Kidney glomerular epithelial cell (primary cell): ENCODE data around the gene MRPS35.

ENCODE experiments used
- DNase-seq: peaks from one replicate; lab custom pipeline; 2025; lab: John Stamatoyannopoulos, UW

Gene MRPS35

DNA sequence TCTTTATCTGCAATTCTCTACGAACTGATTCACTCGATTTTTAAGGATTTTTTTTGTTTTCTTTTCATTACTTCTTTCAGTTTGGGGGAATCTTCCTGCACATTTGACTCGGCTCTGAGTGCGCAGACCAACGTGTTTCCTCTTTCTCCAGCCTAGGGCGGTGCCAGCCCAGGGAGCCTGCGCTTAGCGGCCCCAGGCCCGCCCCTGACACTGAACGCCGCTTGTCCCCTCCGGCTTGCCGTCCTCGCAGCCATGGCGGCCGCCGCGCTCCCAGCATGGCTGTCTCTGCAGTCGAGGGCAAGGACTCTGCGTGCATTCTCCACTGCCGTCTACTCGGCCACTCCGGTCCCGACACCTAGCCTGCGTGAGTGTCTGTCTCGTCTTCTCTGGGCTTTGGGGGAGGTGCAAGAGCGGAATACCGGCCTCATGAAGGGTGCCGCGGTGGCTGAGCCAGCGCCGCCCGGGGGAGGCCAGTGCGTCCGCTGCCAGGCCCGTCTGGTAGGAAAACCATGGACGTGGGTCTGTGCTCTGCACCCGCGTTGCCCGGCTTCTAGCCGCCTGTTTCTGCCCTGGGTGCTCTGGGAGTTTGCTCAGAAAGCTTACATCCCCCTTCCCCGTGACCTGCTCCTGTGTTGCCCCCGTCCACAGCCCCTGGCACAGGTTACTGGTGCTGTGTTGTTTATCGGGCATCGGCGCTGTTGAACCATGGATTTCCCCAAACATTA, at the start of gene MRPS35:
Gene MRPS35 (plus strand): TSS at position 241 of the 725 bp plus-strand sequence. CDS start 12 bp downstream, at position 253.
- peak; percentile 93 for DNase-seq

DNA sequence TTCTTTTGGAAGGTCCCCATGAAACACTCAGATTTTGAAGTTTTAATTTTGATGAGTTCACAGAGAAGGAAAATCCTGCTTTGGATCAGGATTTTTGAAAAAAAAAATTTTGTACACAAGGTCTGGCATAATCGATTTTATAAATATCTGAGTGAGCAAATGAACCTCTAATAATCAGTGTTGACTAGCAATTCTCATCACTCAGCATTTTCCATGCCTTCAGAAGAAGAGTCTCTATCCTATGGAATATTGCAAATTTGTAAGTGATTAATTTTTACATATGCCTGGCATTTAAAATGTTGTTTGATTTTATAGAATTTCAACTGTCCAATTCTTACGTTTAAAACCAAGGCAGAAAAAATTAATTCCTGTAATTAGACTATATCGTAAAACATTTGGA, 44.9 kb upstream of the MRPS35 start:
- DNase-seq: no peak

DNA sequence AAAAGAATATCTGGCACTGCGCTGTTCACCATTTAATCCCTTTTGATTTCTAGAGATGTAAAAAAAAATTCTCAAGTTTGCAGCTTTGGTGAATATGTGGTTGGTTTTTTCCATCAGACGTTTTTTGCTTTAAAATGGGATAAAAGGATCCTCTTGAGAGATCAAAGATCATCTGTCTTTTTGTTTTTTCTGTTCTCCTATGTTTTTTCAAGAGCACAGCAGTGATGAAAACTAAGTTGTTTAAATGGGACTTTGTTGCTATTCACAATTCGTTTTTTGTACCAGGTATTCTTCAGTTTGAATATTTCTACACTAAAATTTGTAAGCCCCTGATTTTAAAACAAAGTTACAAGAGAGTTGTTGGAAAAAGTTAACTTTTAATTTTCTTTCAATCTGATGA, 44.1 kb upstream of the MRPS35 start:
- no peak for DNase-seq

DNA sequence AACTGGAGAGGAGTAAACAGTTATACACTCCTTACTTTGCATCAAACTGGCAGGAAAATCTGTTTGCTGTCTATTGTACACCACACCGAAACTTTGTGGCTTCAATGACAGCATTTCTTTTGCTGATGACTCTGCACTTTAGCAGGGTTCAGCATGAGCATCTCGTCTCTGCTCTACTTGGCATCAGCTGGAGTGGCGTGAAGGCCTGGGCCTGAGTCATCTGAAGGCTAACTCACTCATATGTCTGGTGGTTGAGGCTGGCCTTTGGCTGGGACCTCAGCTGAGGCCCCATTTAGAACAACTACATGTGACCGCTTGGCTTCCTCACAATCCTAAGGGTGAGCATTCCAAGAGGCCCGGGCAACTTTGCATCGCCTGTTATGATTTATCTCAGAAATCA, 43.1 kb upstream of the MRPS35 start:
- DNase-seq: no peak

DNA sequence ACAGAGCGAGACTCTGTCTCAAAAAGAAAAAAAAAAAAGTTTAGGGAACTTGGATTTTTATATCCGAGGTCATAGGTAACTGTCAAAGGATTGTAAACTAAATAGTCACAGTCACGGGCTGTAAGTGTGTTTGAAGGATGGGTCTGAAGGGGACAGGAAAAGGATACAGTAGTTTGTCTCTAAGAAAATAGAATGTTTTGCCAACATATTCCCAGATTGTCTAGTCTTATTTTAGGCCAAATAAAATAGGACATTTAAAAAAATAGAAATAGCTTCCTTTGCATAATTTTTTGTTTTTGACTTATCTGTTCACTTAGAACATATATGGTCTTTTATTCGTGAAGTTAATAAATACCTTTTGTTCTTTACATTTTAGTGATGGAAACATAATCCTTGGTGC, 38.6 kb upstream of the MRPS35 start:
- no peak for DNase-seq

DNA sequence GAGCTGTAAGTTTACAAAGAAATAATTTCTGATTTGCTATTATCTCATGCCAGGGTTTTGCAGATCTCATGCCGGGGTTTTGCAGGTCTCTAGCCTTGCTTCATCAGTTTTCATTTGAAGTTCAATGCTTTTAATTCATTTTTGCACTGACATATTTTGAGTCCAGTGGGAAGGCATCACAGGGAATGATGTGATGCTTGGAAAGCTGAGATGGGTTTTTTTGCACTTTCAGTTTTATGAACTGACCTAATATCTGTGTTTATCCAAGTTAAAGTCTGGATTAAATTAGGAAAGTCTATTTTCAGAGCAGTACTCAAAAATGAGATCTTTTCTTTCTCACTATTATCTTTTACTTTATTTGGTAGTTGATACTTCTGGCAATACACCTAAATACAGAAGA, 38.0 kb upstream of the MRPS35 start:
- DNase-seq: no peak

DNA sequence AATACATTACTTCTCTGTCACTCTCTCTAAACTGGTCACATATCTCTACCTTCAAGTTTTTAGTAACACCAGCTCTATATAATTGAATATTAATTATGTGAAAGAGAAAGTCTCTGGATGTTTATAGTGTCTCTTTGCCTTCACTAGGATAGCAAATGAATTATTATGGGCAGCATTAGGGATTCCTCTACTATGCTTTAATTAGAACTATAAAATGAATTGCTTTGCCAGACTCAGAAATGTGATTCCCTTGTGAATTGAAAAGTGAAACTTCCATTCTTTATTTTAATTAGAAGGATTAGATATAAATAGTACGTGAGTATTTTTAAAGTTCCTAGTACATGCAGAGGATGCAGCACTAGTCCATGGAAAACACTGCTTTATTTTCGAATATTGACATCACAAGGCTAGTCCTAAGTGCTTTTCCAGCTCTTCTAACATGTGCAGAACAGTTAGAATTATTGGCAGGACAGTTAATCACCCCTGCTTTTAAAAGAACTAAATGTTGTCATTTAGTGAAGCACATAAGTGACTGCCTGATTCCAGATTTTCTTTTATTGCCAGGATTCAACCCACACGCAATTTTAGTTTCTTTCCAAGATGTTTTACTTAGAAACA, 37.4 kb upstream of the MRPS35 start:
- DNase-seq: no peak

DNA sequence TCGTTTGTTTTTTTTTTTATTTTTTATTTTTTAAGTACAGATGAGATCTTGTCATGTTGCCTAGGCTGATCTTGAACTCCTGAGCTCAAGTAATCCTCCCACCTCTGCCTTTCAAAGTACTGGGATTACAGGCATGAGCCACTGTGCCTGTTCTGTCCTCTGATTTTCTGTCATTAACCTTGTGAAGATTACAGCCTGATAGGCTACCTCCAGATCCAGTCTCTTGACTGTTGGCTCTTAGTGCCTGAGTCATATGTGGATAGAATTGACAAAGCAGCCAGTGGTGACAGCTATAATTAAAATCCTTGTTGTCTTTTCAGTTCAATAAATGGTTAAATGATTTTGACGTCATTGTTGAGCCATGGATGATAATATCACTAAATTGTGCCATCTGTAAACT, 35.6 kb upstream of the MRPS35 start:
- no peak for DNase-seq

DNA sequence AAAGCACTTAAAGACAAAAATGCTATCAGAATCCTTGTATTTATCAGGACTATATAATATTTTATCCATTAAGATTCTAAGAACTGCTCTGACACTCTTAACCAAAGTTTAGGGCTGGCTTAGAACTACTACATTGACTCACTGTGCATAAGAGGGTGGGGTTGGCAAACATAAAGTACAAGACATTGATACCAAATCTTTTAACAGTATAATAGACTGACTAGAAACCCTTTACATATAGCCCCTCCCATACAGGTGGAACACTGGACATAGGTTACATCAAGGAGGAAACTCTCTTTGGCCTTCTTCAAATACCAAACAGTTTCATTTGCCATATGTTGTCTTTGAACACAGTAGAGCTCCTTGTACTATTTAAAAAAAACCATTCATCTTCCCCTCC, 30.0 kb upstream of the MRPS35 start:
- no peak for DNase-seq

DNA sequence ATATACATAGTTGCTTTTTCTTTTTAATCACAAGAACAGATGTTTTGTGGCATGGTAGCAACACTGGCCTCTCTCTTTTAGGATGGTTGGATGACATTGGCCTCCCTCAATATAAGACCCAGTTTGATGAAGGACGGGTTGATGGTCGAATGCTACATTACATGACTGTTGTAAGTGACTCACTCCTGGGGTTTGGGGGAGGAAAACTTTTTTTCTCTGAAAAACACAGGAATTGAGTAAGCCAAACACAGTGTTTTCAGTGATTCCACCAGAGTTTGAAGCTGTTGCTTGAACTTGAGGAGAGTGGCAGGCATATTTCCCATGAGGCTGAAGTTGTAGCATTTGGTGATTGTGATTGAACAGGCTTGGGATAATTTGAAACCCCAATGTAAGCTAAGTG, 28.1 kb upstream of the MRPS35 start:
- no peak for DNase-seq

DNA sequence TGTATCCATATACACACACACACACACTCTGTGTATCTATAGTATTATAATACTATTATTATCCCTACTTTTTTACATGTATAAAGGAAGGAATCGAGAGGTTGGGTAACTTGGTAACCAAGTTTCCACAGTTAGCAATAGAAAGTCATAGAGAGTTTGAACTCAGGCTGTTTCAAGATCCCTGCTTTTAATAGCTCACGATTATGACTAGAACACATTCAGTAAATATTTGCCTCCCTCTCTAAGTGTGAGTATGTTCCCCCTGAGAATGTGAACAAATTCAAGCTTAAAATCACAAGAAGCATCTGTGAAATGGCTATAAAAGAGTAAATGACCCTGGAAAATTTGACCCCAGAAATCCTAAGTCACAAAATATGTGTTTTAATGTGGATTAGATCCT, 25.4 kb upstream of the MRPS35 start:
- no peak for DNase-seq

DNA sequence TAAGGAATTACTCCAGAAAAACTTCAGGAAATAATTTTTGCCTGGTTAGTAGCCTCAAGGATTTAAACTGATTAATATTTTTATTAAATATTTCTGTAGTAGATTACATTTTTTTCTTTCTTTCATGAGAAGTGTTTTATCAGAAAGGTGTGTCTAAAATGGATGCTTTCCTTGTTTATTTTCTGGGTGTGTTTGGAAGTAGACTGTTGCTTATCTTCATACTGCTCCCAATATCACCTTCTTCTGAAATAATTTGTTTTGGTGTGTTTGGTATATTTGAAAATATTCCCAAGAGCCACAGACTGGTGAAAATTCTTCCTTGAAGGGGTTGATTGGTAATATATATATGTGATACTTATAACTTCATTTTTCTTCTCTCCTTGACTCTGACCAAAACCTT, 24.5 kb upstream of the MRPS35 start:
- no peak for DNase-seq

DNA sequence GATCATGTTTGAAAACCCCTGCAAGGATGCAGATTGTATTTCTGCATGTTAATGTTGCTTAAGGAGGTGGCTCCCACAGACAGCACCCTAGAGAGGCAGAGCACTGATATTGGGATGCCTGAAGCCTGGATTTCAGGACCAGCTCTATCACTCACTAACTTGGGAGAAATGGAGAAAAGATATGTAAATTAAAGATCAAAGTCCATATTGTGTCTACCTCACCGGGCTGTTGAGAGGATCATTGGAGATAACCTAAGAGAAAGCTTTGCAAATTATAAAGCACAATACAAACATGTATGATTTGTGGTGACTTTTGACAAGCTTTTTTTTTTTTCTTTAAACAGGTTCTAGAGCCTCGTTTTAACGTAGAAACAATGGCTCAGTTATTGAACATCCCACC, 22.0 kb upstream of the MRPS35 start:
- no peak for DNase-seq

DNA sequence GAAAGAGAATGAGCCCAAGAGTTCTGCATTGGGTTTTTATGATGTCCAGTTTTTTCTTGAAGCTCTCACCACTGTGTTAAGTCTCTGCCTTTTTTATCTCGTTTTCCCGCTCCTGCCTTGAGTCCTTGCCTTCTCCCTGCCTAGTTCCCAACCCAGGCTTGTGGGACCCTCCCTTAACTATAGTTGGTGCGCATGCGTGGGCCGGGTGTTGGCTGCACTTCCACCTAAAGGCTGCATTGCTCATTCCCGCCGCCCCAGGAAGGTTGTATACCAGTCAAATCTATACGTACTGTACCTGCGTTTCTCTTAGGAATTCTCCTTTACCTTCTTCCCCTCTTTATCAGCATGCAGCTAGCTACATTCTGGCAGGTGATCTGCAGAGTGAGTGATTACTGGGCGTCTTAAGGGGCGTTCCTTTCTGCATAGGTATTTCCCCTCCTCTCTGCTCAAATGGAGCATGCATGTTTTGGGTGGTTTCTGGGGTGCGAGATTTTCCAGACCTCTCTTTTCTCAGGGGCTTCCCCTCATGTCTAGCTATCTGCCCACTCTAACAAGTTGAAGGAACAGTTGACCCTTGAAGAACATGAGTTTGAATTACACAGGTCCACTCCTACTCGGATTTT, 21.0 kb upstream of the MRPS35 start:
- DNase-seq: no peak

DNA sequence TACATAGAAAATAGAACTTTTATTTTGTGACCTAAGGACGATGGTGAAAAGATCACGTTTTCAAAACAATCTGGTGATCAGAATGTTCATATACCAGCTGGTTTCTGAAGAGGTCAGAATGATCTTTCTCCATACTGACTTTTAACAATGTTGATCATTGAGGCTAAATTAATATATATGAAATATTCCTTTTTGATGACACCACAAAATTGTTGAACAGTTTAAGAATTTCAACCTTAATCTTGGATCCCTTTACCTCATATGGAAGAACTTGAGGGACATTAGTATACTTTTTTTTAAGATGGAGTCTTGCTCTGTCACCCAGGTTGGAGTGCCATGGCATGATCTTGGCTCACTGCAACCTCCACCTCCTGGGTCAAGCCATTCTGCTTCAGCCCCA, 17.2 kb upstream of the MRPS35 start:
- DNase-seq: no peak

DNA sequence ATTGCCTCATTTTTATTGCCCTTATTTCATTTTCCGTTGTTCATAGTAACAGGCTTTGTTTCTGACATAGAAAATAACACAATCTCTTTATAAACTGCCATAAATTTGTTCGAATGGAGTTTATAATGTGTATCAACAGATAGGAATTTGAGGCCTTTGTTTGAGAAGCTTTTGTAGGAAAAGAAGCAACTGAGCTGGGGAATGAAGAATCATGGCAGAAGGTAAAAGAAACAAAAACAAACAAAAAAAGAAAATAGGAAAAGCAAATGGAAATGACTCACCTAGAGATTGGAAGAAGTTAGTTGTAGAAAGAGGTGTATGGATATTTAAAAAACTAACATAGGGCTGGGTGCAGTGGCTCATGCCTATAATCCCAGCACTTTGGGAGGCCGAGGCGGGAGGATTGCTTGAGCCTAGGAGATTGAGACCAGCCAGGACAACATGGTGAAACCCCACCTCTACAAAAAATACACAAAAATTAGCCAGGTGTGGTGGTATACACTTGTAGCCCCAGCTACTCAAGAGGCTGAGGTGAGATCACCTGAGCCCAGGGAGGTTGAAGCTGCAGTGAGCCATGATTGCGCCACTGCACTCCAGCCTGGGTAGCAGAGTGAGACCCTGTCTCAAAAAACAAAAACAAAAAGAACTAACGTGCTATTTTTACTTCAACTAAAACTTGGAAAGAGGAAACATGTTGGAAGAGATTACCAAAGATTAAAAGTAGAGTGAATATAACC, 14.9 kb upstream of the MRPS35 start:
- DNase-seq: no peak

DNA sequence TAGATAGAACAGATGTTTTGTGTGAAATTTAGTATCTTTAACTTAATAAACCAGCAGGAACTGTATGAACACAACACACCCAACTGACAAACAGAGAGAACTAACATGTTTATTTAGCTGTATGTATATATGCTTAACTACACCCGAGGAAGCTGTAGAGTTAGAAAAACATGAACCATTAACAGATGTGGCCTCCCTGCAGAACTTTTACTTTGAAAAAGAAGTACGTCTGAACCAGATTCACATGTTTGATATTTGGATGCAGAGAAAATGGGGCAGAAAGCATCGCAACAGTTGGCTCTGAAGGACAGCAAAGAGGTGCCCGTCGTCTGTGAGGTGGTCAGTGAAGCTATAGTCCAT, 14.4 kb upstream of the MRPS35 start, which contains the start of gene REP15:
Gene REP15 (plus strand): TSS at position 155 of the 360 bp plus-strand sequence. CDS start 116 bp downstream, at position 271.
- no peak for DNase-seq

DNA sequence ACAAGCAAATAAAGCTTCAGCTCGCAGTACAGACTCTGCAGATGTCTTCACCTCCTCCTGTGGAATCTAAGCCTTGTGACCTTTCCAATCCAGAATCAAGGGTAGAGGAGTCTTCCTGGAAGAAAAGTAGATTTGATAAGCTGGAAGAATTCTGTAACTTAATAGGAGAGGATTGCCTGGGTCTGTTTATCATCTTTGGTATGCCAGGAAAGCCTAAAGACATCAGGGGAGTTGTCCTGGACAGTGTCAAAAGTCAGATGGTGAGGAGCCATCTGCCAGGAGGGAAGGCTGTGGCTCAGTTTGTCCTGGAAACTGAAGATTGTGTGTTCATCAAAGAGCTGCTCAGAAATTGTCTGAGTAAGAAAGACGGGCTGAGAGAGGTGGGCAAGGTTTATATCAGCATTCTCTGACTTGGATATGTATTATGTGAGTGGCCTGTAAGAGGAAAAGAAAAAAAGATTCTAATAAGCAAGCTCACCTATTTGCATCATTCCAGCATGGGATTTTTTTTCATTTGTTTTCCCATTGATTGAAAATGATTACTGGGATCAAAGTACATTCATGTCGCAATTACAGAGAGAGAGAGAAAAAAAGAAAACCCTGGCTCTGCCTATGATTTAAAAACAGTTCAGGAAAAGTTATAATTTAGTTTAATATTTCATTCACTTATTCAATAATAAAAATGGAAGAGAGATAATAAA, 13.6 kb upstream of the MRPS35 start:
- DNase-seq: no peak

DNA sequence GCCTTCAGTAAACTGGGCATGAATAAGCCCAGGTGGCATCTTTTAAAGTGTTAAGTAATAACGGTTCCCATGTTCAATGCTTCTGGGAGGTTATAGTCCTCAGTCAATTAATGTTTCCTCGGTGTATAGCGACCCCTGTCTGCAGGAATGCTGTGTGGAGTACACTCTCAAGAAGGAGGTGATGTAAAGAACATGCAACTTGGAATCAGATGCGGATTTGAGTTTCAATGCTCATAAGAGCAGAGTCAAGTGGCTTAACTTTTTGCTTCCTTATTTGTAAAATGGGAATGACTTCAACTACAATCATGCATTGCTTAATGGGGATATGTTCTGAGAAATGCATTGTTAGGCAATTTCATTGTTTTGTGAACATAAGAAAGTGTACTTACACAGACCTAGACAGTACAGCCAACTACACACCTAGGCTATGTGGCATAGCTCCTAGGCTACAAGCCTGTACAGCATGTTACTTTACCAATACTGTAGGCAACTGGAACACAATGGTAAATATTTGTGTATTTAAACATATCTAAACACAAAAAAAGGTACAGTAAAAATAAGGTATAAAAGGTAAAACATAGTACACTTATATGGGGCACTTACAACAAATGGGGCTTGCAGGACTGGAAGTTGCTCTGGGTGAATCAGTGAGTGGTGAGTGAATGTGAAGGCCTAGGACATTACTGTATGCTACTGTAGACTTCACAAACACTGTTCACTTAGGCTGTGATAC, 6.7 kb upstream of the MRPS35 start:
- peak; percentile 56 for DNase-seq

DNA sequence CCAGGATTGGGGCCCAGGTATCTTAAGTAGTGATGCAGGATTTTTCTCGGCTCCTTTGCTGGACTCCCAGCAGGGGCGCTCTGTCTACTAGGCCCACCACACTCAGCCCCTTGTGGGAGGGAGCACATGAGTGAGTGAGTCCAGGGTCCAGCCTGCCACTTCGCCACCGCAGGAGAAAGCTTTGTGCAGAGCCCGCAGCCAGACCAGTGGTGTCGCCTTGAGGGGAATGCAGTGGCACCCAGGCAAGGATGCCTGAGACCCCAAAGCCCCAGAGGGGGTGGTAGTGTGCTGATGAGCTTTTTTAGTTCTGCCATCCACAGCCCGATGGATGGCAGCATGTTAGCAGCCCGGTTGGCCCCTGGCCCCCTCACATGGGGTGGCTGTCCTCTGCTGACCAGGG, 5.4 kb upstream of the MRPS35 start:
- no peak for DNase-seq

DNA sequence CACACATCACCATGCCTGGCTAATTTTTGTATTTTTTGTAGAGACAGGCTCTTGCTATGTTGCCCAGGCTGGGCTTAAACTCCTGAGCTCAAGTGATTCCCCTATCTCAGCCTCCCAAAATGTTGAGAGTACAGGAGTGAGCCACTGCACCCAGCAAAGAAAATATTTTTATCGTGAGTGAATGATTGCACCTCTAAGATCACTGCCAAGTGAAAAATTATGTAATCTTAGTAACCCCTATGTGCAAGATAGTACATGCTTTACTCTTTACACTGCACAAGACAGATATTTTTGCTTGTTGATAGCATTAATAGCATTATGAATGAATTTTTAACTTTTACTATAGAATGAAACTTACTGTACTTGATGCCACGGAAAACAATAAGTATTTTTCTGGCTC, 3.4 kb upstream of the MRPS35 start:
- no peak for DNase-seq
